HG03175 (cell line): ENCODE results near the gene MBOAT1.

Experiments used
- ATAC-seq: cut with Tn5 transposase; IDR thresholded peaks from one replicate; pipeline ENCODE4 v1.9.1; 2021; ENCODE audit warnings: mild to moderate bottlenecking, moderate library complexity; ENCODE audit not compliant: unreplicated experiment

MBOAT1 gene

GRCh38 chr6:20234136-20234535, 21.9 kb upstream of the MBOAT1 start:
- no peak for ATAC-seq

- no peak for ATAC-seq
These were observed 20.9 kb upstream of the MBOAT1 start for GRCh38 chr6:20233007-20233730.

- ATAC-seq: no peak
These were observed 19.9 kb upstream of the MBOAT1 start for GRCh38 chr6:20232188-20232587.

GRCh38 chr6:20230401-20231119, 18.3 kb upstream of the MBOAT1 start:
- ATAC-seq: no peak

GRCh38 chr6:20229881-20230280, 17.6 kb upstream of the MBOAT1 start:
- ATAC-seq: no peak

GRCh38 chr6:20227350-20227749, 15.1 kb upstream of the MBOAT1 start:
- ATAC-seq: no peak

- ATAC-seq: no peak
These were observed 10.9 kb upstream of the MBOAT1 start for GRCh38 chr6:20223141-20223540.

GRCh38 chr6:20221421-20221820, 9.2 kb upstream of the MBOAT1 start:
- ATAC-seq: no peak

GRCh38 chr6:20220359-20220758, 8.1 kb upstream of the MBOAT1 start:
- no peak for ATAC-seq

GRCh38 chr6:20217891-20218290, 5.6 kb upstream of the MBOAT1 start:
- no peak for ATAC-seq

GRCh38 chr6:20217324-20217855, 5.1 kb upstream of the MBOAT1 start:
- ATAC-seq: no peak

- no peak for ATAC-seq
These were observed 3.0 kb upstream of the MBOAT1 start for GRCh38 chr6:20215310-20215709.

GRCh38 chr6:20213271-20213798, 1.1 kb upstream of the MBOAT1 start:
- ATAC-seq: no peak

GRCh38 chr6:20211941-20212391, 303 bp downstream of the MBOAT1 start:
- peak; percentile 21 for ATAC-seq

- no peak for ATAC-seq
These were observed 980 bp downstream of the MBOAT1 start for GRCh38 chr6:20211037-20211940.

- ATAC-seq: no peak
These were observed 2.1 kb downstream of the MBOAT1 start for GRCh38 chr6:20210158-20210557.

- ATAC-seq: no peak
These were observed 3.4 kb downstream of the MBOAT1 start for GRCh38 chr6:20208687-20209378.

- ATAC-seq: no peak
These were observed 5.2 kb downstream of the MBOAT1 start for GRCh38 chr6:20207088-20207418.

- no peak for ATAC-seq
These were observed 6.5 kb downstream of the MBOAT1 start for GRCh38 chr6:20205722-20206161.

GRCh38 chr6:20204512-20204894, 7.8 kb downstream of the MBOAT1 start:
- ATAC-seq: no peak
